ENCODE measurements around the gene CST7.

The CST7 gene

DNA sequence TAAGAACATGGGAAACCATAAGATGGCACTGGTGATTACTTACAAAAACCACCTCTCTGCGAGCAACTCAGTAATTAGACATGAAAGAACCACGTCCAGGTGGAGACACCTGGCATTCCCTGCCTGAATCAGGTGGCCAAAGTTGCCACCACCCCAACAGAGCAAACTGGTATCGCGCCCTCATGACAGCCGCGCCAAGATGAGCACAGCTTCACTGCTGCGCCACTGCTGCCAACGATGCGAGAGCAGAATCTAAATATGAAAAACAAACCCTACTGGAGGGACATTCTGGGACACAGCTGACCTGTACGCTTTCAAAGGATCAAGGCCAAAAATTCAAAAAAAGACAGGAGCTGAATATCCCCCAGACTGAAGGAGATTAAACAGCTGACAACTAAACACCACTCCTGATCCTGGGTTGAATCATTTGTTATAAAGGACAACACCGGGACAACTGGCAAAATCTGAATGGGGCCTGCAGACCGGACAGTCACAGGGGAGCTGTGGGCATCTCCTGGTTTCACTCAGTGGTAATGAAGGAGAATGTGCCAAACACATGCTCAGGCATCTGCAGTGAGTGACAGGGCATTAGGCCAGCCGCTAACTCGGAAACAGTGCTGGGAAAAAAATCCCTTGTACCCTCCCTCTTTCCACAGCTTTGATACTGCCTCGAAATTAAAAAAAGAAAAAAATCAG, 17.4 kb downstream of the CST7 start:
- no peak for DNase-seq (ENCODE audit: extremely low read depth, insufficient read length)
- H3K36me3 ChIP-seq (ENCODE audit: control insufficient read depth, insufficient read depth, low read length): peaks cover 25% of the 10 kb centered on the region
- H3K4me3 ChIP-seq (replicated peaks; ENCODE audit: low read depth, low read length): no peak overlapping the region
- no peaks in the 10 kb centered on the region for H3K27me3 ChIP-seq (replicated peaks; ENCODE audit: control insufficient read depth, insufficient read depth, low read length)
- TF ChIP-seq, protein P1, sequence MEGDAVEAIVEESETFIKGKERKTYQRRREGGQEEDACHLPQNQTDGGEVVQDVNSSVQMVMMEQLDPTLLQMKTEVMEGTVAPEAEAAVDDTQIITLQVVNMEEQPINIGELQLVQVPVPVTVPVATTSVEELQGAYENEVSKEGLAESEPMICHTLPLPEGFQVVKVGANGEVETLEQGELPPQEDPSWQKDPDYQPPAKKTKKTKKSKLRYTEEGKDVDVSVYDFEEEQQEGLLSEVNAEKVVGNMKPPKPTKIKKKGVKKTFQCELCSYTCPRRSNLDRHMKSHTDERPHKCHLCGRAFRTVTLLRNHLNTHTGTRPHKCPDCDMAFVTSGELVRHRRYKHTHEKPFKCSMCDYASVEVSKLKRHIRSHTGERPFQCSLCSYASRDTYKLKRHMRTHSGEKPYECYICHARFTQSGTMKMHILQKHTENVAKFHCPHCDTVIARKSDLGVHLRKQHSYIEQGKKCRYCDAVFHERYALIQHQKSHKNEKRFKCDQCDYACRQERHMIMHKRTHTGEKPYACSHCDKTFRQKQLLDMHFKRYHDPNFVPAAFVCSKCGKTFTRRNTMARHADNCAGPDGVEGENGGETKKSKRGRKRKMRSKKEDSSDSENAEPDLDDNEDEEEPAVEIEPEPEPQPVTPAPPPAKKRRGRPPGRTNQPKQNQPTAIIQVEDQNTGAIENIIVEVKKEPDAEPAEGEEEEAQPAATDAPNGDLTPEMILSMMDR (IDR thresholded peaks at IDR 0.05; ENCODE audit: insufficient read depth, low read length, poor library complexity, severe bottlenecking): no peak

DNA sequence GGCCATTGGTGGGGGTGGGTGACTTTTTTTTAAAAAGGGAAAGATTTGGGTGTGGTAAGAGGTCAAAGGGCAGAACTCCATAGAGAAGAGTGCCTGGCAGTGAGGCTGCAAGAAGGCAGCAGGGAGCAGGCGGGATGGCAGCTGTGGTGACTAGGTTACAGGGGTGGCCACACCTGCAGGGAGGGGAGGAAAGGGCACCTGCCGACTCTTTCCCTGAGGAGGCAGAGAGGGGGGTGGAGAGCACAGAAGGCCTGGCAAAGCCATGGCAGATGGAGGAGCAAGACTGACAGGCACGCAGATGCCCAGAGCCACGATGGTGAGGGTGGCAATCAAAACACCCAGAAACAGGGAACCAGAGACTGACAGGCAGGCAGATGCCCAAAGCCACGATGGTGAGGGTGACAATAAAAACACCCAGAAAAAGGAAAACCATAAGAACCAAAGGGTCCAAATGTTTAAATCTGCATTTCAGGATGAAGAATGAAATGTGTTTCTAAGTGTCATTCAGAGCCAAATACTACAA, 19.3 kb downstream of the CST7 start:
- Histone ChIP-seq H3K4me3 (replicated peaks; ENCODE audit: low read depth, low read length) (no peak overlapping the region), H3K36me3 (ENCODE audit: control insufficient read depth, insufficient read depth, low read length) (peaks cover 31% of the 10 kb centered on the region), H3K27me3 (replicated peaks; ENCODE audit: control insufficient read depth, insufficient read depth, low read length) (no peaks in the 10 kb centered on the region)
- TF ChIP-seq, protein P1 (IDR thresholded peaks at IDR 0.05; ENCODE audit: insufficient read depth, low read length, poor library complexity, severe bottlenecking): no peak
- no peak for DNase-seq (ENCODE audit: extremely low read depth, insufficient read length)

DNA sequence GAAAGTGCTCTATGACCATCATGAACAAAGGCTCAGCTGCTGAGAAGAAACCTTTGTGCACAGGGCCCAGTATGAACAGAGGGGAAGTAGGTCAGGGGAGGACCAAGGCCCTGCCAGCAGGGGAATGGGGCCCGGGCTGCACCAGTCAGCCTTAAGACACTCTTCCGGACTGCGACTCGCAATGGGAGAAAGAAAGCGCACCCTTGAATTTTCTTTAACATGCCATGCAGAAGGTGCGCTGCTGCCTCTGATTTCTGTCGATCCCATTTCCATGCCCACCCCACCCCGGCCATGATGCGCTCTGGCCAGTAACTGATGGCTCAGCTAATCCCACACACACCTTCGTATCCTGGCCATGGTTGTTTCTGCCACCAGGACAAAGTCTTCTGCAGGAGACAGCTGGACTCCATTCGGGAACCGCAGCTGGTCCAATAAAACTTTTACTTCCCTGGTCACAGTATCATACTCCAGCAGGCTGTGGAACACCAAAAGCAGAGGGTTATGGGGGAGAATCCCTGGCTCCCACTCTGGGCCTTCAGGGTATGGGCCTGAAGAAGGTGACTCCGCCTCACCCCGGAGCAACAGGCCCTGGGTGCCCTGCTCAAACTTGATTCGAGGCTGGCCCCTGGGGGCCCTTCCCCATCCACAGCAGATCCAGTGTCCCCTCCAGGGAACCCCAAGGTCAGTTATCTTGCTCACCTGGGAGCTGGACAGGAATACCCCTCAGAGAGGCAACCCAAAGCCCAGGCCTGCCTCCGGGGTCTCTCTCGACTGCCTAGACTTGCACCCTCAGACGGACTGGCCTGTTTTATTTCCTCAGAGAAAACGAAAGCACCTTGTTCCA, 20.3 kb downstream of the CST7 start:
- no peaks in the 10 kb centered on the region for H3K27me3 ChIP-seq (replicated peaks; ENCODE audit: control insufficient read depth, insufficient read depth, low read length)
- TF ChIP-seq, protein P1 (IDR thresholded peaks at IDR 0.05; ENCODE audit: insufficient read depth, low read length, poor library complexity, severe bottlenecking): no peak
- peaks cover 23% of the 10 kb centered on the region for H3K36me3 ChIP-seq (ENCODE audit: control insufficient read depth, insufficient read depth, low read length)
- no peak overlapping the region for H3K4me3 ChIP-seq (replicated peaks; ENCODE audit: low read depth, low read length)
- DNase-seq (ENCODE audit: extremely low read depth, insufficient read length): no peak

DNA sequence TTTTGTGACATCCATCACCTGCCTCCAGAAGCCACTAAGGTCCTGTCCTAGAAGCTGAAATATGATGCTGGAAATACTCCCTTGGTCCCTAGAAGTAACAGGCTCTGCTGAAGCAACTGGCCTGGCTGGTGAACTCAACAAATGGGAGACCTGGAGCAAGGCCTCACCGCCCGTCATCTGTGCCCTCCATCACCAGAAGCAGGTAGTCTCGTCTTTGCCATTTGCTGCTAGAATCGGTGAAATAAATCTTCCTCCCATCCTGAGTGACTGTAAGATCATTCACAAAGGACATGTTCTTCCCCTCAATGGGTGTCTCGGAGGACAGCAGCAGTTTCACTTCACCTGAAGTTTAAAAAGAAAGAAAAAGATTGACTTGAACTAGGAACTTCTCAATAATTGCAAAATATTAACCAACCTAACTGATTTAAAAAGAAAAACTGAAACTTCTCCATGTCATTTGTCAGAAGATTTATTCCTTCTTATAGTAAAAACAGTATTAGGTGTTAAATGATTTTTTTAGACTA, 21.0 kb downstream of the CST7 start:
- no peaks in the 10 kb centered on the region for H3K27me3 ChIP-seq (replicated peaks; ENCODE audit: control insufficient read depth, insufficient read depth, low read length)
- no peak for DNase-seq (ENCODE audit: extremely low read depth, insufficient read length)
- H3K4me3 ChIP-seq (replicated peaks; ENCODE audit: low read depth, low read length): no peak overlapping the region
- TF ChIP-seq, protein P1 (IDR thresholded peaks at IDR 0.05; ENCODE audit: insufficient read depth, low read length, poor library complexity, severe bottlenecking): no peak
- H3K36me3 ChIP-seq (ENCODE audit: control insufficient read depth, insufficient read depth, low read length): peaks cover 21% of the 10 kb centered on the region

DNA sequence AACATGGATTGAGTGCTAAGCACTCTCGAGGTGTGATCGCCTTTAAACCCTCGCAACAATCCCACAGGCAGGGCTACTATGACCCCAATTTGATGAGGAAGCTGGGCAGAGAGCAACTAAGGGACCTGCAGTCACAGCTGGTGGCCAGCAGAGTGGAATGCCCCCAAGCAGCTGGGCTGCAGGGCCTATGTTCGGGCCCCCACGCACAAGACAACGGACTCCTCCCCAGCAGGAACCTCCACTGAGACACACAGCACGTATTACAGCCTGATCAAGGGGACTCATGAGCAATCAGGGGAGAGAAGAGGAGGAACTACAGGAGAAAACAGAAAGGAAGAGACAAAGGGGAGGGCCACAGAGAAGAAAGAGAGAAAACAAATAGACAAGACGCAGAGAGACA, 21.7 kb downstream of the CST7 start:
- Histone ChIP-seq H3K36me3 (ENCODE audit: control insufficient read depth, insufficient read depth, low read length) (peaks cover 21% of the 10 kb centered on the region), H3K4me3 (replicated peaks; ENCODE audit: low read depth, low read length) (no peak overlapping the region), H3K27me3 (replicated peaks; ENCODE audit: control insufficient read depth, insufficient read depth, low read length) (no peaks in the 10 kb centered on the region)
- TF ChIP-seq, protein P1 (IDR thresholded peaks at IDR 0.05; ENCODE audit: insufficient read depth, low read length, poor library complexity, severe bottlenecking): no peak
- no peak for DNase-seq (ENCODE audit: extremely low read depth, insufficient read length)
